NCI-H2081 (cell line): Measurements from ENCODE around the gene HOXB9.

Source experiments
- DNase-seq, 2 experiments: peaks; one replicate each; lab custom pipeline; 2025; lab: John Stamatoyannopoulos, UW

The HOXB9 gene

DNA sequence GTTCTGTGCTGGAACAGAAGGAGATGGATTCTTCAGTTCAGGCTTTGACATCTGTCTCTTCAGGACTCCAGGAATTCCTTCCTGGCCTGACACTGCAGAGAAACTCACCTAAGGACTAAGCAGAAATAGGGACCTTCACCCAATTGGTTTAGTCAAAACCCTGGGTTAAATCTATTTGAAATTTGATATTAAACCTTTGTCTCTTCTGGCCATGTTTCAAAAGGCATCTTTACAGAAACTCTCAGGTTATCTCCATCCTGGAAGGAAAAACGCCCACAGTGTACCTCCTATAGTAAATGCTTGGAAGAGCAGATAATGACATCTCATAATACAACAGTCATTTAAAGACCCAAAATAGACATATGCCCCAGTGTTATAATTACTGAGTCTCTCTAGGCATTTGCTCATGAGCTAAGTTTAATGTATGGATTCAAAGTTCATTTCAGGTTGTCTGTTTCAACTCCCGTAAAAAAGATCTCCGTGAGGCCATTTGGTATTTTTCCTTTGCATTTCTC, 42.4 kb downstream of the HOXB9 start:
- DNase-seq = no peak

DNA sequence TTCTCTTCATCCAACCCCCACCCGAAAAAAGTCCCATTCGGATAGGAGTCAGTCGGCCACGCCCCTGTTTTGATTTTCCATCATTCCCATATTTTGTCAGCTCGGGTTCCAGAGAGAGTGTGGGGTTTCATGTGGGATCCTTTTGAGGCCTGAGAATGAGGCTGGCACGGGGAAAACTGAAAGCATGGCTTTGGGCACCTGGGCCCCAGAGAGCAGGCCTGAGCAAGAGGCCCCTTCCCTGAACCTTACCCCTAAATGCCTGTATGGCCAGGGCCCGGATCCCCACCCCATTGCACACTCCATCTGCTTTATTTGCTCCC, 43.4 kb downstream of the HOXB9 start:
- no peak for DNase-seq

DNA sequence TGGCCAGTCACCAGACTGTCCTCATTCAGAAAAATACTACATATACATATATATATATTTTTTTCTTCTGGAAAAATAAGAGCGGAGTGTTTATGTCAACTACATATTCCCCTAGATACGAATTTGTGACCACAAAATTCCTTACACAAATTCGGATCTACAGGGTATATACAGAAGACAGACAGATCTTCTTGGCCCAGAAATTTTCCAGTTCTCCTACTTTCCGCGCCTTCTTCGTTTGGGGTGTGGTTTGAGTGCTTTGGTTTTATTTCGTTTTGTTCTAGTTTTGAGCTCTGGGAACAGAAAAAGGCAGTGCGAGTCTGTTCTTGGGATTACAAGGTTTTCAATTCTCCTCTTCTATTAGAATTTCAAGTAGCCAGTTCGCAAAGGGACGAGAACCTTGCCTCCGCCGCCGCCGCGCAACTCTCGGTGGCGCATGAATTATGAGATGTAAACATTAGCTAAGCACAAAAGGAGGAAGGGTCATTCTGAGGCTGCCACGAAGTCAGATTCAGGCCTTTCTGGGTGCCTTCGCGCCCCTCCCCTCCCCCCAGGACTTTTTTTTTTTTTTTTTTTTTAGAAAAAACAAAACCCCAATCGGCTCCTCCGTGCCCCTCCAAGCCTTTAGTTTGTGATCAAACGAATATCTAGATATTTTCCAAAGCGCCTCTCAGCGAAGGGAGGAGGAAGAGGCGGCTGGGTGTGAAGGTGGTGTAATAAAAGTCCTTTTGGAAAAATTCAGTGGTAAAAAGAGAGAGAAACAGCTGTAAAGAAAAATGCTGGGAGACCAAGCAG, 46.2 kb downstream of the HOXB9 start:
- DNase-seq = no peak

DNA sequence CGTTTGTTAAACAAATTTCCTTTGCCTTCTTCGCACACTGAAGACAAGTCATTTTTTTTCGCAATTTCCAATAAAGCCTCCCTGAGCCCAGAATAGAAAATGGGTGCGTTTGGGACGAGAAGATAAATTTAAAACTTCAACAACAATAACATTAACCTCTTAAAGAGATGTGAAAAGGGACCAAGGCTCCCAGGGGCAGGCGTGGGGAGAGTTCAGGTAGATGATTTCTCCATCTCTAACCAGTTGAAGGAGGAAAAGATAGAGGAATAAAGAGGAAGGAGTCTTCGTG, 46.7 kb downstream of the HOXB9 start:
- DNase-seq = no peak

DNA sequence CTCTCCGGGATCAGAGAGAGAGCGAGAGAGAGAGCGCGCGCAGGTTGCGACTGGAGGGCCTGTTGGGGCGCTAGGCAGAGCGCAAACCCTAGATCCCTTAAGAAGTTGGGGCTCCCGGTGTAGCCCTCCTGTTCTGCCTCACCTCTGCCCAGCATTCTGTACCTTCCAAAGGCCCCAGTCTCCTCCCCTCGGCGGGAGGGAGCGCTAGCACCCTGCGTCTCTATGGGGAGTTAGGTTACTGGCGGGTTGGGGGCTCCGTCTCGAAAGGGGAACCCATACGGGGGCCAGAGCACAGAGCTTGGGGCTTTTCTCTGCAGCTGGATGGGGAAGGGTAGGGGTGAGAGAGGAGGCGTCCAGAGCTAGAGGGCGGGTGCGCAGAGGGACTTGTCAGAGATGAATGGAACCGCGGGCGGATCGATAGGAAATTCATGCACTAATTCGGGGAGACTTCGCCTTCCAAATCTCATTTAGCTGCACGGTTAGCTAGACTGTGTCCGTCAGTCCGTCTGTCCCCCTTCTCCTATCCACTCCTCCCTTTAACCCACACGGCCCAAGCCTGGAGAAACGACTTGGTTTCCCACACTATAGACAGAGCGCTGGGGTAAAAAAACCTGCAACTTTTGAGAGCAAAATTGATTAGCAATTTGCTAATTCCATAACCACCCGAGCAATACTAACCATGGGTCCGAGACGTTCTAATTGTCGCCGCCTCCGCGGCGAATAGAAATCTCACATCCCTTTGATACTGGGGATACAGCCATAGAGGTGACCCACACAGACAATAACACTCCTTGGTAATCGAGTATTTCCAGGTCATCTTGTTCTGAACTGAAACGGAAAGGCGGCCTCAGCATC, 47.3 kb downstream of the HOXB9 start:
- peak in 1 of 2 experiments; percentile 59 for DNase-seq

DNA sequence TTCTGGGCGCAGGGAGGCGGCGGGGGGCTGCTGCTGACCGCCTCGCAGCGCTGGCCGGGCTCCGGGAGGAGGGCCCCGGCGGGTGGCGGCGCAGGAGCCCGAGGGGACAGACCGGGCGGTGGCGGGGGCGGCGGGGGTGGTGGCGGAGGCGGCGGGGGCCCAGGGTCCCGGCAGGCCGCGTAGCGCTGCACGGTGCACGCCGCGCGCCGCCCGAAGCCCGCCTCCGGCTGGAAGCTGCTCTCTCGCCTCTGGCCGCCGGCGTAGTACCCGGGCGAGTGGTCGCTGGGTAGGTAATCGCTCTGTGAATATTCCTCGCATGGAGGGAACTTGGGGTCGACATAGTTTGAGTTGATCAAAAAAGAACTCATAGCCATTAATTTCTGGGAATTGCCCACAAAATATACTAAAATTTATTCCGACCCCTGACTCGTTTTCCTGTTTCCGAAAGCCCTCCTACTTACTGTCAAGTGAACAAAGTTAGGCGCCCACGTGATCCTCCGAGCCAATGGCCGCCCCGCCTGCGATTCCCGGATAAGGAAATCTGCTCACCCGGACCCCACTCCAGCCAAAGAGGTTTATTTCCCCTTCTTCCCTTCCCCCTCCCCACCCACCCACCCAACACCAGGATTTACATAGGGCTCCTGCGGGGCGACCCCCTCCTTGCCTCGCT, 48.1 kb downstream of the HOXB9 start, which contains the start of gene HOXB4:
TSS of gene HOXB4 (minus strand) at position 405 of the 670 bp plus-strand sequence. CDS start at position 374, 31 bp downstream.
- DNase-seq = peak; percentile 86 to 93

DNA sequence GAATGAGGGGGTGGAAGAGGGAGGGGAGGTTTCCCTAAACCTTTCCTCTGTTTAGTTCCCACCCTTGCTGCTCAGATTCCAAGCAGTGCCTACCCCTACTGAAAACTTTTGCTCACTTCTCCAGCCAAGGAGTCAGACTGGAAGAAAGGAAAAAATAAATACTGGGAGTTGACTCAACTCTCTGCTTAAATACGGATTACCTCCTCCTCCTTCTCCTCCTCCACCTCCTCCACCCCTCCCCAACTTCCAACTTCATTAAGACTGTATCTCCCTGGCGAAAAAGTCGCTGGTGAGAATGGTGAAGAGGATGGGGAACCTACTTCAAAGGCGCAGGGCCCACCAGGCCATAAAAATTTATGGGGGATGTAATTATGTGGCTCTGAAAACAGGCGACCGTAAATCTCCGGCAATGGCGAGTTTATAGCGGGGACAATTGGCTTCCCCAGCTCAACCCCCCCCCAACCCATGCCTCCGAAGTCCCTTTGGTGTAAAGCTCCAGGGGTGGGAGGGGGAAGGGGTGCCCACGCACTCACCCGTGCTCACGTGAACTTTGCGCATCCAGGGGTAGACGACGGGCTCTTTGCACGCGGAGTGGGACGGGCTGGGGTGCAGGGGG, 48.7 kb downstream of the HOXB9 start:
- DNase-seq = peak in 1 of 2 experiments; percentile 43

DNA sequence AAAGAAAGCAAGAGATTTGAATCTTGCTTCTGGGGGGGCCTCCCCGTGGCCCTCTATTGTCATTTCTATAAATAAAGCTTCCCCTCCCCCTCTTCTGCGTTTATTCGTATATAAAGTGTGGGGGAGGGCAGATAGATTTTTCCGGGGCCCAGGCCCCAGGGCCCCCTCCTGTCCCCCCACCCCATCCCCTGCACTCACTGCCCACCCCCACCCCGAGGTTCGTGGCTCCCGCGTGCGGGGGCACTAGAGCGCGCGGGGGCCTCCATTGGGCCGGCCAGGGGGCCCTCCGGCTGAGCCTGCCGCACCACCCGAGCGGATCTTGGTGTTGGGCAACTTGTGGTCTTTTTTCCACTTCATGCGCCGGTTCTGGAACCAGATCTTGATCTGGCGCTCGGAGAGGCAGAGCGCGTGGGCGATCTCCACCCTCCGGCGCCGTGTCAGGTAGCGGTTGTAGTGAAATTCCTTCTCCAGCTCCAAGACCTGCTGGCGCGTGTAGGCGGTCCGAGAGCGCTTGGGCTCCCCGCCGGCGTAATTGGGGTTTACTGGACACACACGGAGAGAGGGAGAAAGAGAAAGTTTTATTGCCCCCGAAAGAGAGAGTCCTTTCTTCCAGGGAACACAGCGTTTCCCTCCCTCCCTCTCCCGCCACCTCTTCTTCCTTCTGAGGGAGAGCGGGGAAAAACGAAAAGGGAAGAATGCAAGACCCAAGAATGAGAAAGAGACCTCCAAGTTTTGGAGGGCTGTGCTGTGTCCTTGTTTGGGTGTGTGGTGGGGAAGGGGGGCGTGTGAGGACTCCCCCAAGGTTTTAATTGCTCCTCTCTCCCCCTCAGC, 49.5 kb downstream of the HOXB9 start:
- peak in 1 of 2 experiments; percentile 52 for DNase-seq

DNA sequence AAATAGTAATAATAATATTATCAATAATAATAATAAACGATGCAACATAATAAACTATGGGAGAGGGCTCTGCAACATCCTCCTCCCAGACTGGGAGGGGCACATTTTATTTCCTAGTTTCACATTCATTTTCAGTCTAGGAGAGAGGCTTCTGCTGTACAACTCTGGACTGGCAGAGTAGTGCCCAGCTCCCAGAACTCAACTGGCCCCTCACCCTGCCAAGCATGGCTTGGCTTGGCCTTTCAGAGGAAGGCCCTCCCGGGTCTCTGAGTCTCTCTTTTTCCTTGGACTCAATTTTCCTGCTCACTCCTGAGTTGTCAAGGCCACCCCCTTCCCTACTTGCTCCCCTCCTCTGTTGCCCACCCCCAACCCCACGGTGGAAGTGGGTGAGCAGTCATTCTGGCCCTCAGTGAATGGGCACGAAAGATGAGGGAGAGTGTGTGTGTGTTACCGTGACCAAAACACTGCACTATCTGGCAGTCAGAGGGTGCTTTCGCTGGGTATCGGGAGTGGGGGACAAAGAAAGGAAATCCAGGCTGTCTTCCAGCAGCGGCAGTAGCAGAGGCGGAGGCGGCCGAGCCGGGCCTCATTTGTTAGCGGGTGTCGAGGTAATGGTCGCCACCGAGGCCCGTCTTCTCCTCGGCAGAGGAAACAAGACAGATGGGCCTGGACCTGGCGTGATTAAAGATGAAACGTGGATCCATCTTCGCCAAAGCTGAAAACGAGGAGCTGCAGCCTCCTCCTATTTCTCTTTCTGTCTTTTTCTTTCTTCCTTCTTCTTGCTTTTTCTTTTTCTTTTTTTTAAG, 50.3 kb downstream of the HOXB9 start:
- DNase-seq = no peak

DNA sequence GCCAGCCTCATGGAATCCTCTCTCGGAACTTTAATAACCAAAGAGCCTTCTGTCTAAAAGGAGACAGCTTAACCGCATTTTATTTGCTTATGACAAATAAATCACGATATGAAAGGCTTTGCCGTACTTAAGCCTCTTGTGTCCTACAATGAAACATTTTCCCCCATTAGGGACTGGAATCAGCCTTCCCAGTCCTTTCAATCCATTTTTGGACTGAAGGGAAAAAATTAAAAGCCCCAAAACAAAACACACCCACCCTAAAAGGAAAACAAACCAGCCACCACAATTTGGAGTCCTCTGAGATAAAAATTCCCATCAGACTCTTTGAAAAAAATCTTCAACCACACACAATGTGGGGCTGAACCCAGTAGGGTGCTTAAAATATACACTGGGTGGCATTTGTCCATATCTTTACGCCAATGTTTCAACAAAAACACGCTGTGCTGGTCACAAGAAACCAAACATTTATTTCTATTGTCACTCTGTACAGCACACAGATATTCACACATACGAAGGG, 51.0 kb downstream of the HOXB9 start:
- peak in 1 of 2 experiments; percentile 65 for DNase-seq

DNA sequence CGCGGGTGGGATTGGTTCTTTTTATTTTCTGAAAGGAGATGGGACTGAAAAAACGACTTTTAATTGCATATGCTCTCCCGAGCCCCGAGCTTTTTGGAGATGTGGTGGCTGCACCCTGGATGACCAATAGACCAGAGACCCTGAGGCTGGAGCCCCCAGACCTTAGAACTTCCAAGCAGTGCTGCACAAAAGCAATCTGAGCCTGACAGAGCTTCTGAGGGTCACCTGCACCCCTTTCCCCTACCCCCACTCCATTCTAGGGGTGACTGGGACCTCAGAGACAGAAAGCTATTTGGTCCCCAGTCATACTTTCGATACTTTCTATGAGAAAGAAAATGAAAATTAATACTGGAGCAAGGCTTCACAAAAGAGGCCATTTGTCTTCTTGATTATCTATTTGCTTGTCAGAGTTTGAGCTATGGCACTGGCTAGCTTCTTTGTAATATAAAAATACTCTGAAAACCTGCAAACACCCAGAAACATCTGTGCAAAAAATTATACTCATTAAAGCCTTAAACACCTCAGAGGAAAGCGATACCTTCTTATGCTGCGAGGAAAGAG, 51.6 kb downstream of the HOXB9 start:
- no peak for DNase-seq

DNA sequence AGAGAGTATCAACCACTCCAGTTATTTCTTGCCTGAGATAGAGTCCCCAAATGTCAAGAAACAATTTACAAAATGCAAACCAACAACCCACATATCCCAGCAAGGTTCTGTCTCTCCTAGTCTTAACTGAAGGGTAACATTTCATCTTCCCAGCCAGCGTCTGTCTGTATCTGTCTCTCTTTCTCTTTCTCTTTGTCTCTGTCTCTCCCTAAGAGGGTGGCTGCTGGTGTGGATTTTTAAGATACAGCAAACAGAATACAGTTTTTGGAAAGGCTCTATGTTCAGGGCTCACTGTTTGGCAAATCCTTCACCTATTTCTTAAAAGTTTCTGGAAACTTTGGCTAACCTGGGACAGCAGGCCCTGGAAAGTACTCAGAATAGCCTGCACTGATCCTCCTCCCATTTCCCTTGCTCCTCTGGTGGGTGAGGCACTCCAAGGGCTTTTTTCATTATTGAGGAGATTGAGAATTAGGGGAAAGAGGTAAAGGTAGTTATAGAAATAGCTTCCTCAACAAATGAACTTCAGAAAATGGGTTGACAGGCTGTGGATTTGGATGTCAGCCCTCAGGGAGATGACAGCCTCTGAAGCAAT, 54.2 kb downstream of the HOXB9 start:
- no peak for DNase-seq
